SU-DHL-6 (cell line): ENCODE results near the gene SDK2.

Source experiments
- CTCF ChIP-seq: fragments of 200-600 bp; sonication (generic); IDR thresholded peaks from one replicate; pipeline ENCODE4 v1.5.1; 2017; ENCODE audit warnings: antibody characterized with exemption, mild to moderate bottlenecking, low read length, moderate library complexity; ENCODE audit not compliant: insufficient read depth, poor library complexity, severe bottlenecking
- EZH2phosphoT487 ChIP-seq: fragments of 200-600 bp; sonication (generic), shearing (Covaris generic); conservative IDR thresholded peaks from 2 replicates; pipeline ENCODE4 v1.6.1; 2018; ENCODE audit warnings: mild to moderate bottlenecking, antibody characterized with exemption, low read length, moderate library complexity, mixed read lengths

GRCh38 chr17:73293480-73293911 is 350.7 kb downstream of the SDK2 start:
- no peak for TF ChIP-seq CTCF
- no peak for TF ChIP-seq EZH2phosphoT487
